Prostate gland (tissue), 2 donors: Measurements from ENCODE around the gene RXRG. TPM values are rescaled to one million over a fixed set of nuclear protein-coding genes. Genes with fewer than 3 reads are reported as not detected.

ENCODE experiments used
- DNase-seq: peaks from one replicate; pipeline ENCODE4 v3.0.0-alpha.2; 2019; ENCODE audit warnings: low spot score
- H3K27ac ChIP-seq, 2 donors: fragments of 200-600 bp; sonication (generic); 2 replicates each; pipeline ENCODE4 v1.5.1; 2017 to 2019
- H3K27me3 ChIP-seq: fragments of 200-600 bp; sonication (generic); replicated peaks from 2 replicates; pipeline ENCODE4 v1.5.1; 2019; ENCODE audit not compliant: insufficient read depth
- H3K36me3 ChIP-seq, 2 donors: fragments of 200-600 bp; sonication (generic); 1 replicate in 1 of 2; 2 replicates in 1 of 2; pipeline versions ENCODE4 v1.5.1 to v1.8.1; 2017 to 2019
- H3K4me1 ChIP-seq: fragments of 200-600 bp; sonication (generic); replicated peaks from 2 replicates; pipeline ENCODE4 v1.5.1; 2019
- H3K4me3 ChIP-seq, 2 donors: fragments of 200-600 bp; sonication (generic); 2 replicates each; pipeline ENCODE4 v1.5.1; 2017 to 2019
- H3K9me3 ChIP-seq: fragments of 200-600 bp; sonication (generic); 2 replicates; pipeline ENCODE4 v1.5.1; 2017
- CTCF ChIP-seq, 4 experiments: fragments of 200-600 bp in 2 of 4; fragments of 450-650 bp in 2 of 4; sonication (generic) in 2 of 4; IDR thresholded peaks; 1 replicate in 3 of 4; 2 replicates in 1 of 4; pipeline ENCODE4 v1.5.1; 2016 to 2019; ENCODE audit warnings: antibody characterized with exemption in 4 of 4, mild to moderate bottlenecking in 2 of 4, moderate library complexity in 2 of 4
- POLR2A ChIP-seq: fragments of 450-650 bp; IDR thresholded peaks from one replicate; pipeline ENCODE4 v1.6.1; 2016; ENCODE audit warnings: antibody characterized with exemption, mild to moderate bottlenecking
- POLR2AphosphoS5 ChIP-seq: sonication (generic); formaldehyde crosslinking; IDR thresholded peaks from one replicate; pipeline ENCODE4 v1.6.1; 2017; ENCODE audit warnings: antibody characterized with exemption
- WGBS: methylation state at CpG from one replicate; pipeline ENCODE4 v1.1.5; 2018; 5-methylcytosine and 5-hydroxymethylcytosine counted together
- intact Hi-C: fragments of 100-400 bp; cut with DNase I; formaldehyde crosslinking; loops from one replicate; pipeline ENCODE4 v1.14.2; 2022
- total RNA-seq, 2 donors: library from RNA; depleted of rRNA; stranded (reverse); fragments of >200 nt; gene quantifications; one replicate each; pipeline ENCODE4 v1.1.0, GENCODE V29; 2016

RXRG gene
- total RNA-seq, 2 donors from 2014 or later: 0.14 to 1.4 TPM

- Histone ChIP-seq H3K36me3 (no peaks in the 10 kb centered on the region), H3K4me3 (no peak overlapping the region), H3K4me1 (no peaks in the 10 kb centered on the region), H3K9me3 (no peaks in the 10 kb centered on the region), H3K27ac (no peak overlapping the region), H3K27me3 (no peaks in the 10 kb centered on the region)
- DNase-seq: no peak
- intact Hi-C loops: no loop called here
- 48% methylated on average over 6 of the region's 6 CpGs for WGBS
- no peak for TF ChIP-seq CTCF (IDR thresholded peaks at IDR 0.05)
- TF ChIP-seq POLR2AphosphoS5: no peak
- TF ChIP-seq POLR2A: no peak
Measured at GRCh38 chr1:165439330-165439729, 5.6 kb downstream of the RXRG start.

GRCh38 chr1:165436994-165437393 is 7.9 kb downstream of the RXRG start:
- 53% methylated on average over 2 of the region's 2 CpGs for WGBS
- Histone ChIP-seq H3K4me3 (no peak overlapping the region), H3K9me3 (no peaks in the 10 kb centered on the region), H3K27ac (no peak overlapping the region), H3K4me1 (no peaks in the 10 kb centered on the region), H3K36me3 (no peaks in the 10 kb centered on the region), H3K27me3 (no peaks in the 10 kb centered on the region)
- no peak for DNase-seq
- TF ChIP-seq POLR2A: no peak
- TF ChIP-seq POLR2AphosphoS5: no peak
- TF ChIP-seq CTCF (IDR thresholded peaks at IDR 0.05): no peak
- intact Hi-C loops: no loop called here

- Histone ChIP-seq H3K9me3 (no peaks in the 10 kb centered on the region), H3K4me1 (no peaks in the 10 kb centered on the region), H3K27me3 (no peaks in the 10 kb centered on the region), H3K4me3 (no peak overlapping the region), H3K36me3 (no peaks in the 10 kb centered on the region), H3K27ac (no peak overlapping the region)
- intact Hi-C loops: no loop called here
- TF ChIP-seq POLR2AphosphoS5: no peak
- 79% methylated on average over 2 of the region's 2 CpGs for WGBS
- DNase-seq: no peak
Measured at GRCh38 chr1:165435801-165436200, 9.1 kb downstream of the RXRG start.

- WGBS: 51% methylated on average over 2 of the region's 2 CpGs
- no peak for TF ChIP-seq POLR2A
Measured at GRCh38 chr1:165434281-165434680, 10.6 kb downstream of the RXRG start.

GRCh38 chr1:165431079-165431478 is 13.8 kb downstream of the RXRG start:
- 71% methylated on average over 4 of the region's 4 CpGs for WGBS

More at GRCh38 chr1:165434281-165434680, 10.6 kb downstream of the RXRG start:
- no peak overlapping the region for H3K27ac ChIP-seq
- H3K4me3 ChIP-seq: no peak overlapping the region
- intact Hi-C loops: no loop called here
- no peaks in the 10 kb centered on the region for H3K27me3 ChIP-seq
- no peaks in the 10 kb centered on the region for H3K36me3 ChIP-seq
- no peak for DNase-seq
- no peaks in the 10 kb centered on the region for H3K9me3 ChIP-seq
- no peaks in the 10 kb centered on the region for H3K4me1 ChIP-seq

More at GRCh38 chr1:165431079-165431478, 13.8 kb downstream of the RXRG start:
- no peak for DNase-seq
- no peak overlapping the region for H3K4me3 ChIP-seq
- TF ChIP-seq CTCF (IDR thresholded peaks at IDR 0.05) (no peak), POLR2A (no peak), POLR2AphosphoS5 (no peak)
- no peaks in the 10 kb centered on the region for H3K27me3 ChIP-seq
- H3K9me3 ChIP-seq: no peaks in the 10 kb centered on the region
- H3K36me3 ChIP-seq: no peaks in the 10 kb centered on the region
- intact Hi-C loops: no loop called here
- H3K27ac ChIP-seq: no peak overlapping the region
- no peaks in the 10 kb centered on the region for H3K4me1 ChIP-seq
